ENCODE data around the gene PLCB1.

The PLCB1 gene

DNA sequence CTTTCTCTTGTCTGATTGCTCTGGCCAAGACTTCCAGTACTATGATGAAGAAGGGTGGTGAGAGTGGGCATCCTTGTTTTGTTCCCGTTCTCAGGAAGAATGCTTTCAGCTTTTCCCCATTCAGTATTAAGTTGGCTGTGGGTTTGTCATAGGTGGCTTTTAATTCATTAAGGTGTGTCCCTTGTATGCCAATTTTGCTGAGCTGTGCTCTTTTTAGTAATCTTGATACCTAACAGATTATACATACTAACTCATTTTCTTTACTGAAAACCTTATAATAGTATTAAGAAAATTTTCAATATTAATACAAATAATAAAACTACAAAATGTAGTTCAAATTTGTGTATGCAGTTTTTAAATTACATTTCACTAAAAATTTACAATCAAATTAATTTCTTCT lies 557.3 kb downstream of the PLCB1 start:
- TF ChIP-seq, protein P1, sequence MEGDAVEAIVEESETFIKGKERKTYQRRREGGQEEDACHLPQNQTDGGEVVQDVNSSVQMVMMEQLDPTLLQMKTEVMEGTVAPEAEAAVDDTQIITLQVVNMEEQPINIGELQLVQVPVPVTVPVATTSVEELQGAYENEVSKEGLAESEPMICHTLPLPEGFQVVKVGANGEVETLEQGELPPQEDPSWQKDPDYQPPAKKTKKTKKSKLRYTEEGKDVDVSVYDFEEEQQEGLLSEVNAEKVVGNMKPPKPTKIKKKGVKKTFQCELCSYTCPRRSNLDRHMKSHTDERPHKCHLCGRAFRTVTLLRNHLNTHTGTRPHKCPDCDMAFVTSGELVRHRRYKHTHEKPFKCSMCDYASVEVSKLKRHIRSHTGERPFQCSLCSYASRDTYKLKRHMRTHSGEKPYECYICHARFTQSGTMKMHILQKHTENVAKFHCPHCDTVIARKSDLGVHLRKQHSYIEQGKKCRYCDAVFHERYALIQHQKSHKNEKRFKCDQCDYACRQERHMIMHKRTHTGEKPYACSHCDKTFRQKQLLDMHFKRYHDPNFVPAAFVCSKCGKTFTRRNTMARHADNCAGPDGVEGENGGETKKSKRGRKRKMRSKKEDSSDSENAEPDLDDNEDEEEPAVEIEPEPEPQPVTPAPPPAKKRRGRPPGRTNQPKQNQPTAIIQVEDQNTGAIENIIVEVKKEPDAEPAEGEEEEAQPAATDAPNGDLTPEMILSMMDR (IDR thresholded peaks at IDR 0.05; ENCODE audit: extremely low read depth, missing control alignments), result no peak
- no peak for DNase-seq (ENCODE audit: low spot score)

DNA sequence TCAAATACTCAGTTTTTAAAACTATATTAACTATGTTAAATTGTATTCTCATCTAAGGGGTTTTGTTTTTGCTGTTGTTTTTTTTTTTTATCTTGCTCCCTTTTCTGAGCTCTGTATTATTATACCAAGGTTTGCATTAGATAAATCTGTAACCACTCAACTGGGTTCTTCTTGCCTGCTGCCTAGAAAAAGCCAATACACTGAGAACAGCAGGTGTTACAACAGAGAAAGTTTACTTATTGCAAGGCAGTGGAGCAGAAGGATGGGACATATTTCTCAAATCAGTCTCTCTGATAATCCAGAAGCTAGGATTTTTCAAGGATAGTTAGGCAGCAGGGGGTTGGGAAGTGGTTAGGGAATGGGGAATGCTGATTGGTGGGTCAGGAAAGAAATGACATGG lies 558.0 kb downstream of the PLCB1 start:
- TF ChIP-seq, protein P1 (IDR thresholded peaks at IDR 0.05; ENCODE audit: extremely low read depth, missing control alignments), result no peak
- DNase-seq (ENCODE audit: low spot score), result no peak

DNA sequence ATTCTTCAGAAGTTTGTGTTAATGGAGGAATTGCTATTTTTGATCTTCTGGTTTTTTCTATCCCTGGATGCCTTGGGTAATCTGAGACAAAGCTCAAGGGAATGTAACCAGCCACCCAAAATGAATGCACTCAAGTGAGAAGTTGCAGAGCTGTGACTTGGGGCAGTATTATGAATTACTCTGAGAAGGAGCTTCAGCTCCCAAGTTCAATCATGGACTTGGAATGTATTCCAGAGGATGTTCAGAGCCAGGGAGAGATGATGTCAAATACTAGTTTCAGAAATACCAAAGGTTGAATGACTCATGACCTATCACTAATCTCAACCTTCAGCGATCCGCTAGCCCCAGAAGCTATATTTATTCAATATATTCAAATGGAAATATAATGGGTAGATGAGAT lies 561.6 kb downstream of the PLCB1 start:
- TF ChIP-seq, protein P1 (IDR thresholded peaks at IDR 0.05; ENCODE audit: extremely low read depth, missing control alignments), result no peak
- no peak for DNase-seq (ENCODE audit: low spot score)

DNA sequence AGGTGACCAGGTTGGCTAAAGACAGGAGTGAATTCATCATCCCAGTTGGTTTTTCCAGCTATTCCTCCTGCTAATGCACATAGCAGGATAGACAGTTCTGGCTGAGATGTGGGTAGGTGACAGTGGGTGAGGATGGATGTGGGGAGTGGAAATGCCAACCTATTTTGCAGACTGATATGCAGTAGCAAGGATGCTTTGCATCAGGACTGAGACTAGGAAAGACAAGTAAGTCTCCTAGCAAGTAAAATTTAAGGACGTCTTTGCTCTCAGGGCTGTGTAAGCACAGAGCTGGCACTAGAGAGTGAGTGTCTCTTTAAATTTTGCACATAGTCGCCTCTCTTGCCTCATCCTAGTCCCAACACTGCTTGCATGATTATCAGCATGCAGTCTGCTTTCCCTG lies 568.7 kb downstream of the PLCB1 start:
- no peak for DNase-seq (ENCODE audit: low spot score)
- TF ChIP-seq, protein P1 (IDR thresholded peaks at IDR 0.05; ENCODE audit: extremely low read depth, missing control alignments), result no peak

DNA sequence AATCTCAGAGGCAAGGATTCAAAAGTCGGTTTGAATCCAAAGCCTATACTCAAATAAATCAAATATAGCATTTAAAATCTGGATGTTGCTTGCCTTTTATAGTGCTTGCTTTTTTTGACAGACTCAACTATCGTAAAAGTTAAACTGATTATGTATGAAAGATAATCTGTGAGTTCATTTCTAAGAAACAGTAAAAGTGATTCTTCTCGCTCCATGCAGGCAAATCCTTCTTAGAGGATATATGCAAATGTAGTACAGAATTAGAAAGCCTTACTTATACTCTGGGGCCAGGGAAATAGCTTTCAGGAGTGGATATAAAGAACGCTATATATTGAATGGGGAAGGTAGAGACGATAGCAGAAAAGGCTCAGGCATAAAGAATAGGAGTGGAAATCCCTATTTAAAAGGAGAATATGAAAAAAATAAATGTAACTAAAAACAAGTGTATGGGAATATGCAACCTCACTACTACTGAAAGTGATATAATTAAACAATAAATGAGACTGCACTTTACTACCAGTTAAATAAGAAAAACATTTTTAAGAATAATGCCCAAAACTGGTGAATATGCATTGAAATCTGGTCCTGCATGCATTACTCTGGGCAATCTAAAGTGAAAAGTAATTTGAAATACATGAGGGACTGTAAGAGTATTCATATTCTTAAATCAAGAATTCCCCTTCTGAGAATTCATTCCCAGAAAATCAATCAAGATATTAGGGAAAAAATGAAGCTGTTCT lies 575.1 kb downstream of the PLCB1 start:
- no peak for DNase-seq (ENCODE audit: low spot score)
- TF ChIP-seq, protein P1 (IDR thresholded peaks at IDR 0.05; ENCODE audit: extremely low read depth, missing control alignments), result no peak

DNA sequence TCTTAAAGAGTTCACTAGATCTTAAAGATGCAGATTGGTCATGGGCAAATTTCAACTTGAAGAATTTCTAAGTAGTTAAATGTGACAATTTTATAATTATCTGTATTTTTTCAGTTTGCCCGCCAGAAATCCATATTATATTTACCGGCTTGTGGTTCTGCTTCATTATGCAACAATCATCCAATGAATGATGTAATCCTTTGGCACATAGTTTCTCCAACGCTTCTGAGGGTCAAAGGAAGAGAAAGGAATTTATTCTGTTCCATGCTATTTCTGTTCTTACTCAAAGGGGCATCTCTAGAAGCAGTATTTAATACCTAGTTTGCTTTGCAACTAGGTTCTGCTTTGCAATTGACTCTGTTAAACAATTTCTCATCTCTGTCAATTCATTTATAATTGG lies 577.6 kb downstream of the PLCB1 start:
- TF ChIP-seq, protein P1 (IDR thresholded peaks at IDR 0.05; ENCODE audit: extremely low read depth, missing control alignments), result no peak
- DNase-seq (ENCODE audit: low spot score), result no peak

DNA sequence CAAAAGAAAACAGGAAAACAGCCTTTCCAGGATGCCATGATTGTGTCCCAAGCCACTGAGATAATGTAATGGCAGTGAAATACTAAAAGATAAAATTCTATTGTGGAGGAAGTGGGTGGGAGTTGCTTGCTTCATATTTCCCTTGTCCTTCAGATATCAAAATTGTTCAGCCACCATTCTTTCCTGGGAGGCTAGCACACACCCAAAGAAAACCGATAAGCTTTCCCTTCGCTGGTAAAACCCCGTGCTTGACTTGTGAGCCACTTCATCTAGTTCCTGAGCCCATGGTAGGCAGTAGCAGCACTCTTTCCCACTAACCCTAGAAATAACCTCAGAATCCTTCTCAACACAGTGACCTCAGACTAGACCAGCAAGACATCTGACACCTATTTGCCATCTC lies 579.4 kb downstream of the PLCB1 start:
- TF ChIP-seq, protein P1 (IDR thresholded peaks at IDR 0.05; ENCODE audit: extremely low read depth, missing control alignments), result no peak
- no peak for DNase-seq (ENCODE audit: low spot score)

Data from GM20000 (cell line).